ENCODE data around the gene TRAIP.
"Not testable (repeated sequence)": the region's sequence is repeated elsewhere in the genome, so short reads cannot be mapped to it uniquely, and the experiment has no call there.

The TRAIP gene

DNA sequence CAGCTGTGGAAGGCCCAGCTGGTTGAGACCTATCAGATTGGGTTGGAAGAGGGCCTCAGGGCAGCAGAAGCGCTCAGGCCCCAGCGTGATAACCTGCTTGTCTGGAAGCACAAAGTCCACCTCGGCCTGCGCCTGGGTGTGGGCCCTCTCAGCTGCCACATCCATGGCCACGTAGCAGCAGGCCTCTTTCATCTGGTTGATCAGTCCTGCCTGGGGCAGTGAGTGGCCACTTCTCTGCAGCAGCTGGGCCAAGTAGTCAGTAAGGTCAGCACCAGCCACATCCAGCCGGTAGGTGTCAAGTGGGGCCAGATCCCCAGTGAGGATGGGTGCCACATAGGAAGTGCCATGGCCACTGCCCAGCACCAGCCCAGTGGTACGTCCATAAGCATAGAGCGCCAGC lies 17.3 kb upstream of the TRAIP start:
- DNase-seq: no peak

DNA sequence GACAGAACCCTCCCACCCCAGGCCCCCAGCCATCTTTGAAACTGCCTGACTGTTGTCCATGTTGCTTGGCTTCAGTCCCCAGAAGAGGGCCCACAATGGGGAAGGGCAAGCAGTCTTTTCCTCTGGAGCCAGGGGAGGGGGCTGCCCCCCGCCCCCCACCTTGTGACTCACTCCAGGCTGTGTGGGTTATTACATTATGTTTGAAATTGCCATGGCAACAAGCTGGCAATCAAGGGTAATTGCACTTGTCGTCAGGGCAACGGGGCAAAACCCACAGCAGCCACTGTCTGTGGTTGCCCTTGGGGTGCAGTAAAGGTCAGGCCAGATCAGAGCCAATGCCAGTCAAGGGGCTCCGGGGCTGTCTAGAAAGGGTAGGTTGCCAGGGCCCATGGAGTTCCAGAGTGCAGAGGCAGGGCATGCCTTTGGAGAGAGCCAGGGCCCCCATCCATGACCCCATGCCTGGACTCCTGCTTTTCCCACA lies 16.5 kb upstream of the TRAIP start:
- DNase-seq: no peak

DNA sequence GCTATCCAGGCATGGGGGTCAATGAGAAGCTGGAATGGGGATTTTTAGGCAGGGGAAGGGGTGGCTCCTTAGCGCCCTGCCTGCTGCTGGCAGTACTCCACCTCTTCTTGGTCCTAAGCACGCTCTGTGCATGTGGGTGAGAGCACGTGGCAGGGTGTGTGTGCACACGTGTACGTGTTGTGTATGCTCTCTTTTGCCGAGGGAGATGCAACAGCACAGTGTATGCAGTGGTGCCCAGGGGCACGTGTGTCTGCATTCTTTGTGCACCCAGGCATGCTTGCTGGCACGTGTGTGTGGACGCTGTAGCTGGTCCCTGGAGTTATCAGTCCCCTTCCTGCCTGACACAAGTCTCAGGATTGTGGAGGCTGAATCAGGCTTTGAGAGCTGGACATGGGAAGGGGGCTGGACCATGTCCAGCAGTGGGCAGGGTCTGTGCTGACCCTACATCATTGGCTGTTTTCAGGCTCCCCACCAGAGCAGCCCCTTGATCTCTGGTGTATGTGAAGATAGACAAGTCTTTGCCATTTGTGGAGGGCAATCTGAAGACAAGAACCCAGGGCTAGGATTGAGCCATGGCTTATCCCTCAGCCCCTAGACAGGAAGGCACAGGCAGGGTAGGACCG lies 15.3 kb upstream of the TRAIP start:
- no peak for DNase-seq

DNA sequence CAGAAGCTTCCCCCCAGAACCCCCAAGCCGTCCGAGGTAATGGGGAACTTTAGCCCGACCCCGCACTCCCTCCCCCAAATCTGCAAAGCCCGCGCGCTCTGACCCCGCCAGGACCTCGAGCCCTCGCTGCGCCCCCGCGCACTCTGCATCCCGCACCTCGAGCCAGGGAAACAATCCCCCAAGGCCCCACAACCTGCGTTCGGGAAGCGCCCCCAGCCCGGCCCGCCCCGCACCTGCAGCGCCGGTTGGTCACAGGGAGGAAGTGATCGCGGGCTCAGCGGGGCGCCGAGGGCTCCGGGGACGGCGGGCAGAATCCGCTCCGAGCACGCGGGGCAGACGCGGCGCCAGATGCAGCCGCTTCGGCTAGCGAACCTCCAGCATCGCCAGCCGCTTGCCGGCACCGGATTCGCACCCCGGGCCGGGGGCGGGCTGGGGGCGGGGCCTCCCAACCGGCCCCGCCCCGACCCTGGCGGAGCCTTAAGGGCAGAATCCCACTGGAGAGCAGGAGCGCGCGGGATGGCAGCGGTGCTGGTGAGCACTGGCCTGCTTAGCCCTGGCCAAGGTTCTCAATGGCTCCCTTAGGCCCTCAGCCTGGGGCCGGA lies 13.3 kb upstream of the TRAIP start, which contains the start of gene CAMKV:
TSS of gene CAMKV (minus strand) at position 382 of the 602 bp plus-strand sequence. CDS start 7,518 bp downstream, outside the sequence.
- peak; percentile 23 for DNase-seq

DNA sequence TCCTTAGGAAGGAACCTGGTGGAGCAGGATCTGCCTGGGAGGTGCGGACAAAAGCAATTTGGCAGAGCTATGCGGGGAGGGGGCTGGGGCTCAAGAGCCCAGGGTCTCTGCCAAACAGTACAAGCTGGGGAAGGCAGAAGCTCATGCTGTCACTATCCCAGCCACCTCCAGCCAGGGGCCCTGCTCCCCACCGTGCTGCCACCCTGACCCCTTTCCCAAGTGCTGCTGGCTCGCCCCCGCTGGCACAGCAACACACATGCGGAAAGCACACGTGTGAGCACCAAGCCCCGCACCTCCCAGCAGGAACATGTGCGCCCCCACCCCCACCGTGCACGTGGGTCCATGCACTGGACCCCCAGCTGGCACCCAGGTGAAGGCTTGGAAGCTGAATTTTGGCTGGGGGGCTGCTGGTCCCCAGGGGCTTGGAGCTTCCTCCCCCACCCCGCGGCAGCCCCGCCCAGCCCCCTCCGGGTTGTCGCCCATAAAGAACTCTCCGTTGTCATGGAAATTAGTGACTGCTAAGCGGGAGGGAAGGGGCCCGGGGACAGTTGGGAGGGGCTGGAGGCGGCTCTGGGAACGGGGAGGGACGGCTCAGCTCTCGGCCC lies 12.6 kb upstream of the TRAIP start:
- DNase-seq: no peak

DNA sequence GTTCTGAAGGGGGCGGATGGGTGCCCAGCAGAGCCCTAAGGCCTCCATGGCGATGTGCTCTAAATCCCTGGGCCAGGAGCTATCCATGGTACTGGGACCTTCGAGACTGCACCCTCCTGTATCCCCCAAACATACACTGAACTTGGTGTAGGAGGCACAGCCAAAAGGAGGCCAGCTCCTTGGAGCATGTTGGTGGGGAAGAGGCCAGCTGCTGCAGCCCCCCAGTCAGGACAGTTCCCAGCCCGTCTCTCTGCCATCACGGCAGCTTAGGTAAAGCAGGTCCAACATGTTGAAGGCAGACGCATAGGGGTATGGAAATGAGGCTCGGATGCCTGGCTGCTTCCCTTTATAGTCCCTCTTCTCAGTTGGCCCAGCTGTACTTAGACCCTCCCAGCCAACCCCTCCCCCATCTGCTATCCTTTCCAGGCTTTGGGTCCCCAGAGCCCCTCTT lies 11.5 kb upstream of the TRAIP start:
- DNase-seq: no peak

DNA sequence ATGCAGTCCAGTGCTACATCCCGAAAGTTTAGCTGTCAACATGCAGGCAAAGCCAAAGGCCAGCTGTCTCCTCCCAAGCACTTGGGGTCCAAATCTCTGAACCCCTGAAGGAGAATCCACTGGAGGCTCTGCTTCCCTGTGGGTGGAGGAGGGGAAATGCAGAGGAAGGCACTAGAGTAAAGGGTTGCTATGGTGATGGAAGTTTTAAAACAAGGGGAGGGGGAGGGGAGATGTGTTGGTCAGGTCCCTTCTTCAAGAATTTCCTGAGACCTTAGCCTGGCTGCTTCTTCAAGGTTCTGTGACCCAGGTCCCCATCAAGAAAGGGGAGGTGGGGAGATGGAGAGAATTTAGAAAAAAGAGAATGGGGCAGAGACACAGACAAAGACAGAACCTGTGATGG lies 11.0 kb upstream of the TRAIP start:
- DNase-seq: no peak

DNA sequence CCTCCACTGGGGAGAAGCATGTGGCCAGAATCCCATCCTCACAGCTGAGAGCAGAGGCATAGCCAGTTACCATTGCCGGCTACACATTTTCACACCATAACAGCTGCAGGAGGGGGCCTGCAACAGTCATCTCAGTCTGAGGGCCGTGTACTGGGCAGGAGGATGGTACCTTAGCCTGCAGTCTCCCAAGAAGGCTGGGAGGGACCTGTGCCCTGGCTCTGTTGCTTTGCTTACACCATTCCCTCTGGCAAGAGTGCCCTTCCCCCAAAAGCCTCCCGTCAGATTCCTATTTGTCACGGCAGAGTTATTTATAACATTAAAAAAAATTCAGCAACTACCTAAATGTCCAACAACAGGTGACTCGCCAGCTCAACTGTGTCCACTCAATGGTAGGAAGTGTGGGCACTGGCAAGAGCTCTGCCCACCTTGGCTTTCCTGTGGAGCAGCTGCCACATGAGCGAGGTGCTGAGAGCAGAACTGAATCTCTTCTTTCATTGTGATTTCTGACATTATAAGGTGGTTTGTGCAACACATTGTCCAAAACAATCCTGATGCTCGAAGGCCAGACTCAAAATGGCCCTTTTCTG lies 8.9 kb upstream of the TRAIP start:
- no peak for DNase-seq

DNA sequence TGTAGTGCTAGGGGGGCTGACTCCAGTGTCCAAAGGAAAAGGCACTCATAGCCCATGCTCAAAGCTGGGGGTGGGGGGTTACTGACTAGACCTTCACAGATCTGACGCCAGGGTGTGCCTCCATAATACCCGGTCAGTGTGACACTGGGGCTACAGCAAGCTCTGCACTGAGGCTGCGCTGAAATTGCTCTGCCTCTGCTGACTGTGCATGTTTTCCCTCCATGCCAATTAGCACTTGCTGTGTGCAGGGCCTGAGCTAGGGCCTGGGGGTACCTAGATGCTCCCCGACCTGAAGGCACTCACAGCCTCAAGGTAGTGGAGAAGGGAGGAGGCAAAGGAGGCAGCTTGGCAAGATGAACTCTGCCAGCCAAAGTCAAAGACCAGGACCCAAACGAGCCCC lies 8.1 kb upstream of the TRAIP start:
- DNase-seq: no peak

DNA sequence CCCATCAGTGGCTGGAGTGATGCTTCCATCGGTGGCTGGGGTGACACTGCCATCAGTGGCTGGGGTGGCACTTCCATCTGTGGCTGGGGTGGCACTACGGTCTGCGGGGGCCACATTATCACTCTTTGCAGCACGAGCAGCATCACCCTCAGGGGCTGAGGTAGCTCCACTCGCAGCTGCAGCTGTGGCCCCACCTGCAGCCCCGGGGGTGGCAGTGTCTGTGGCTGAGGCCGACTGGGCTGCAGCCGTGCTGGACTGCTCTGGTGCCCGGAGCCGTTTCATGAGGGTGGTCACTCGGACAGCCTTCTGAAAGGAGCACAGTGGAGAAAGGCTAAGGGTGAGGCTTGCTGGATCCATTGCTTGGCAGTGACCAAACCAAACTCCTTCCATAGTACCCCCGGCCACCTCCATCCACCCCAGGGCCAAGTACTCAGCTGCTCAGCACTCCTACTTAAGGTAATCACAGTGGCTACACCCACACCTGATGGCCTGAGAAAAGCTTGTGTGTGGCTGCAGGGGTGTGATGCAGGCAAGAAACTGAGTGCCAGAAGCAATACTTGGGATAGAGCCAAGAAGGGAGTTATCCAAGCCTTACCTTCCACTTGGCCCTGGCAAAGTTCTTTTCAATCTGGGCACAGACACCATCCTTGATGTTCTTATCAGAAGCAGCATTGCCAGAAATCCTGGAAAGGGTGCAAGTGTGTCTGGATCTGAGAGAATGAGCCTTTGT lies 3.4 kb upstream of the TRAIP start:
- DNase-seq: no peak

DNA sequence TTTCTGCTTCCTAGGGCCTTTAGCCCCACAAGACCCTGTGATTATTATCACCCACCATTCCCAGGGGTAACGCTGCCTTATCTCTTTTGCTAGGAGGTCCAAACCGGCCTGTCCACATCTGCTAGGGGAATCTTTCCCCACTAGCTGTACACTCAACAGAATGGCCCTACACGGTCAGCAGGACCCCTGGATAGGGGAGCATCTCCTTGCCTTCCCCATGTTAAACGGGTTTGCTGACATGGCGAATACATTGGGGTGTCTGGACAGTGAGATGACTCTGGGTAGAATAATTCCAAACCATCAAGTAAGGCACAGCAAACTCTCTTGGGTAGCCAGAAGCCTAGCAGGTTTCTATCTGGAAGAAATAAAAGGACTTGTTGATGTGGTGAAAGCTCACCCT lies 702 bp downstream of the TRAIP start:
- DNase-seq: no peak

DNA sequence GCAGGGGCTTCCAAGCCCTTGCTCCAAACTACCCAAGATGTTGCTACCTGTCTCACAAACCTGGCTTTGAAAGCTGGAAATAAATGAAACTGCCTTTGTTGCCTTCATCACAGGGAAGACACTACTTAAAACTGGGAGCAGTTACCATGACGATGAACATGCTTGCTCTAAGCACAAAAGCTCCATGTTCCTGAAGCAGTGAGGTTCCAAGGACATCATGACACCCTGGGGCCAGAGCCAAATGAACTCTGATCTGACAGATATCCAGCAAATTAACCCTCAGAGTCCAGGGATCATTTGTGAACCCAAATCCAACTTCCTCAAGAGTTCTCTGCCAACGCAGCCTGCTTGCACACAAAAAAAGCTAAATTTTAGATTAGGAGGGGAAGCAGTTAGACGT lies 10.7 kb downstream of the TRAIP start:
- DNase-seq: no peak

DNA sequence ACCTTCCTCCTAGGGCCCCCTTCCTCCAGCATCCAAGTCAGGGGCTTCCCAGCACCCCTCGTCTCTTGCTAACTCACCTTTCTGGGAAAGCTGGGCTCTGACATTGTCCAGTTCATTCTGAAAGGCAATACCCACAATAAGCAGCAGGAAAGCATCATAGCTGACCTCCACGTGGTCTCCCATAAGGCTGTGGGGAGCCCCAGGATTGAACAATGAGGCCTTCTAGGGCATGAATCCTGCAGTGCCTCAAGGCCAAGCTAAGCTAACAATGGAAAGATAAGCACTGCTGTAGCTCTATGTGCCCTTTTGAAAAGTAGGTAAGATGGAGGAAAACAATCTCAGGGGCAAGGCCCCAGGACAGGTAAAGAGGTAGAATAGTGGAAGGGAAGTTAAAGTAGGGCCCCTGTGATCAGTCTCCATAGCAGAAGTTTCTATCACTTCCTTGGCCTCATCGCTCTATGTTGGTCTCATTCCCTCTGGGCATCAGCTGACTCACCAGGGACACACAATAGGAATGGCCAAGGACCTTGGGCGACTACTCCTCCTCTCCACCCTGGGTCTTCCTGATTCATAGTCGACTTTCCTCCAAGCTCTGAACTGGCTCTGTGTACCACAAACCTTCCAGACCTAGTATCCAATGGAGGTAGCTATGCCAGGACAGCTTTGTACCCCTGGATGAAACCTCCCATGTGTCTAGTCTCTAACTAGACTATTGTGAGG lies 11.7 kb downstream of the TRAIP start:
- DNase-seq: no peak

DNA sequence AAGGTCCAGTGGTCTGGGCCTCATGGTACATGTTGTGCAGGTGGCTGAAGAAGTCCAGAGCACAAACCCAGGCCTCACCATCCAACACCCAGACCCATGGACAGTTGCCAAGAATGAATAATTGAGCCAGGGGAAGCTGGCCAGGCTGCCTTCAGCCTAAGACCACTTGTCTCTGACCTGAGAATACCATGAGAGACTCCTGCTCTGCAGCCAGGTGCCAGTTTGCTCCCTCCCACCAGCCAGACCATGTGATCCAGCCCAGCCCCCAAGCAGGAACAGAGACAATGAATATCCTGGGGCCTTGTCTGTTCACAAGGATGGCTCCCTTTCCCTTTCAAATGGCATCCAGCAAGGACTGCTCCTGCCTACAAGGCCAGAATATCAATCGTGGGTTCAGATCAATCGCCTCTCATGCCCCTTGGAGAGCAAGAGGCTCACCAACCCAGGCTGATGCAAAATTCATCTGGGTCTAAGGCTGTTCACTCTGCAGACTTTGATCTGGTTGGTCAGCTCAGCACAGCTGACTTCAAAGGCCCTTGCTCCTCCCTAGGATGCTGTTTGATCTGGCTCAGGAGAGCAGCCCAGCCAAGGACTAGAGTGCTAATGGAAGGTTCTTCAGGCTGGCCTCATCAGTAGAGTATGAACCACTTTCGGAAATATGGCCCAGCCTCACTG lies 13.4 kb downstream of the TRAIP start:
- no peak for DNase-seq

DNA sequence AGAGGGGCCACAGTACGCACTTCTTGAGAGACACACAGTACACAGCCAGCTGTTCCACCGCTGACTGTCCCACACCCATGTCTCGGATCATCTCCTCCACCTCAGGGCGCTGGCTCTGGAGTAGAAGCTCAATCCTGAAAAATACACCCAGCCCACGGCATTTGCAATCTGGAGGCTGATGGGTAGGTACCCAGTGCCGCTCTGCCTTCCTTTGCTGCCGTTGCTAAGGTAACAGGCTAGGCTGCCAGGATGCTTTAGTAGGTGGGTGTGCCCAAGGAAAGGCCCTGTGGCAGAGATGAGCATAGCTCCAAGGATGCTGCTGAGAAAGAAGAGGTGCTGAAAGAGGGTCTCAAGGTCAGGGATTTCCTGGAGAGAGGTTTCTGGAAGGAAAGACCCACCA lies 14.6 kb downstream of the TRAIP start:
- no peak for DNase-seq

DNA sequence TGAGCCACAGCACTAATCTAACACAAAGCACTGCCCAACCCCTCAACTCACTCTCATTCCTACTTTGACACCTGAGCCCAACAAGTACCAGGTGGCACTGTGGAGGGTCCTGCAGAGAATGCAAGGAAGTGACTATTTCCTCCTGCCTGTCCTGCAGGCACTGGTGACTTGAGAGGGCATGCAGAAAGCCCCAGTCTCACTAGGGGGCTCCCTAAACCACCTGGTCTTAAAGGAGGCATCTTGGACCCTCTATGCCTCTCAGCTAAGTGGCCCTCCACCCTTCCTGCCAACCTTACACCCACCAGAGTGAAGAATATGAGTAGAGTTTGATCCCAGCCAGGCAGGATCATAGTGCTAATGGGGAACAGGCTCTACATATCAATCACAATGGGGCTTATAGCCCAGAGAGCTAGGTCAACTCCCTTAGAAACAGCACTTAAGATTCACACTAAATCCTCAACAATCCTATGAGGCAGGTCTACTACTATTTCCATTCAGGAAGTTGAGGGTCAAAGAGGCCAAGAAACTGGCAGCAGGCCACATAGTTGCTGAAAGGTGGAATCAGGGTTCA lies 15.2 kb downstream of the TRAIP start:
- no peak for DNase-seq

DNA sequence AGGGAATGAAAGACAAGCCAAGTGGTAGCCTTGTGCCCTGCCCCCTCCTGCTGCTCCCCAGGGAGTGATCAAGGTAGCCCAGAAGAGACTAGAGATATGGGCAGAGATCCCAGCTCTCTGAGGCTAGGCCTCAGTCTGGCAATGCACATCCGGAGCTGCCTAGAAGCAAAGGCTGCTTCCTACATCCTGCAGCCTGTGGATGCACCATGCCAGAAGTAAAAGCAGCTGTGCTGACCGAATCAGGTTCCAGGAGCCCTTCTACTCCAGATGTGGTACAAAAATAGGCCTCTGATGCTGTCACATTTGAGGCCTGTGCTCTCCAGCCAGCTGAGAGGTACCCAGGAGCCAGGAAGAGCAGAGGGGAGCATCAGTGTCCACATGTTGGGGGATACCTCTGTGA lies 16.0 kb downstream of the TRAIP start:
- no peak for DNase-seq

DNA sequence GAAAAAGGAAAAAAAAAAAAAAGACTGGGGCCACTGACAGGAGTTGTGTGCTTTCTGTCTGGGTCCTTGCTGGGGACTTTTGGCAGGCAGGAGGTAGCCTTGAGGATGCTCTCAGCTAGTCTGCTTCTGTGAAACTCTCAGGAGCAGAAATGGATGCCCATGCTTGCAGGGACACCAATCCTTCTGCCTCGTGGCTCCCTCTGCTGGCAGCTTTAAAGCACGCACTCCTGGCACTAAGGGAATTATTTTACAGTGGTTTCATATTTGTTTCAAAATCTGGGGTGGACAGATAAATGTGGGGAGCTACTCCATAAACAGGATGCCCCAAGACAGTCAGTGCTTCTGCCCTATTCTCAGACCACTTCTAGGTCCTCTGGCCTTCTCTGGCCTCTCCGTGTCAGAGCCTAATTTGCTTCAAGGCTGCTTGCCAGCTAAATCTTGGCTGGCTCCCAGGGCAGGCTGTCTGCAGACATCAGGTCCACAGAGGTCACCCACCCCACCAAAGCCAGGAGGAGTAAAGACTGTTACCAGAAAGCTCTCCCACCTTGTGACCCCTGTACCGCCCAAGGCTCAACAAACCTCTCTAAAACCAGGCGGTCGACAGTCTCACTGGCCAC lies 17.1 kb downstream of the TRAIP start:
- peak; percentile 16 for DNase-seq

DNA sequence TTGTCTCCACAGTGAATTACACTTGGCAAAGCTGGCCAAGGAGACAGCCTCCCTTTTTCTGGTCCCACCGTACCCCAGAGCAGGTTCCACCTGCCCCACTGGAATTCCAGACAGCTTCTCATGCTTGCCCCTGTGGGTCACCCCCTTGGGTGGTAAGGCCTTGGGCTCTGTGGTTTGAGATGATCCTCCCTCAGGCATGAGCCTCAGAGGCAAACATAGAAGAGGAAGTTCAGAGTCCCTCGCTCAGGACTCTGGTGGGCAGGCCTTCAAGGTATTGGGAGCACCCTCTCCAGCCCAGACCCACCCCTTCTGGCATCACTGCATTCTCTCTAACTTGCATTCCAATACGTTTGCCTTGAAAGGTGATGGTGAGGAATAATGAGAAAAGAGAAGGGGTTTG lies 25.0 kb downstream of the TRAIP start:
- no peak for DNase-seq

DNA sequence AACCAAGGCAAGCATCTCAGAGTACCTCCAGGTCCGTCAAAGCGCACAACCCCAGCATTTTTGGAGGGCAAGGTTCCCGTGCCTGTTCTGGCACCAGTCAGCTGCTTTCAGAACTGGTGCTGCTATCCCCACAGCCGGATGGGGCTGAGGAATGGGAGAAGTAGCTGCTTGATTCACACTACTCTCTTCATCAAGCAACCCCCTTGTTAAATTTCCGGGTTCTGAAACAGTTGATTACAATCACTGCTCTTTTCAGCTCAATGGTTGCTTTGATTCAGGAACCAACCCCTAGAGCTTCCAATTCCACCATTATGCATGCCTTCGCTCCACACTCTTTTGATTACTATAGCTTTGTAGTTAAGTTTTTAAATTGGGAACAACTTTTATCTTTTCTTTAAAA lies 30.3 kb downstream of the TRAIP start:
- no peak for DNase-seq

DNA sequence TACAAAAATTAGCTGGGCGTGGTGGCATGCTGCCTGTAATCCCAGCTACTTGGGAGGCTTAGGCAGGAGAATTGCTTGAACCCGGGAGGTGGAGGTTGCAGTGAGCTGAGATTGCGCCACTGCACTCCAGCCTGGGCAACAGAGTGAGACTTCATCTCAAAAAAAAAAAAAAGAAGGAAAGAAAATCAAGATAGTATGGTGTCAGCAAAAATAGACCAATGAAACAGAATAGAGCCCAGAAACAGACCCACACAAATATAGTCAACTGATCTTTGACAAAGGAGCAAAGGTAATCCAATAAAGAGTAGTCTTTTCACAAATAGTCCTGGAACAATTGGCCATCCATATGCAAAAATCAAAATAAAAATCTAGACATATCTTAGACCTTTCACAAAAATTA lies 33.2 kb downstream of the TRAIP start:
- not testable (repeated sequence) for DNase-seq

Data from NCI-H1105 treated with DMSO at 0.1 percent for 48 hours (cell line).